K562 (cell line): ENCODE measurements around the gene RBFOX1. TPM values are rescaled to one million over a fixed set of nuclear protein-coding genes. Genes with fewer than 3 reads are reported as not detected.

Source experiments
- ATAC-seq: fragments of 200-7000 bp; cut with Tn5 transposase; 3 replicates; pipeline ENCODE4 v1.9.1; 2020; ENCODE audit warnings: moderate library complexity
- BruUV-seq: library from RNA; stranded (reverse); fragments of 400-500 nt; replicated peaks from 2 replicates; lab custom pipeline; 2021; lab: Mats Ljungman, UMichigan
- CTCF ChIA-PET: fragments of 300-600 bp; formaldehyde crosslinking; extraction: SDS; loops from one replicate; lab custom pipeline; 2021; ENCODE audit warnings: low intra/inter-chr PET ratio; lab: Yijun Ruan, JAX
- POLR2A ChIA-PET: fragments of 300-600, 350-650 bp; sonication (Branson Sonifier 250); formaldehyde crosslinking; extraction: SDS; loops from one replicate; lab custom pipeline; 2021; ENCODE audit warnings: antibody characterized with exemption, inconsistent platforms; lab: Yijun Ruan, JAX
- DNase-seq, 4 experiments: peaks; one replicate each; pipeline versions ENCODE4 v3.0.0 to v3.0.0-alpha.2; 2011 to 2018; ENCODE audit warnings: low spot score in 3 of 4, mixed read lengths in 3 of 4; ENCODE audit errors: extremely low read depth in 1 of 4
- FAIRE-seq: peaks from 2 replicates; lab custom pipeline; 2011; peaks lifted over from hg19 to GRCh38; lab: Jason Lieb, UNC
- H2AFZ ChIP-seq: 2 replicates; pipeline ENCODE4 v1.6.0; 2011; ENCODE audit warnings: low read depth, low read length, control low read depth, inconsistent platforms
- H3K27ac ChIP-seq: fragments of 200-600 bp; 3 replicates; pipeline ENCODE4 v1.8.0; 2011; ENCODE audit warnings: low read depth, mild to moderate bottlenecking, control low read depth, inconsistent platforms, low read length, moderate library complexity, mixed read lengths; ENCODE audit errors: extremely low read depth
- H3K27me3 ChIP-seq, 2 experiments: fragments of 300-600 bp in 1 of 2; 2 replicates in 1 of 2; 3 replicates in 1 of 2; pipeline versions ENCODE4 v1.6.0 to v1.8.0; 2011; ENCODE audit warnings: inconsistent platforms in 2 of 2, low read length in 2 of 2, mild to moderate bottlenecking in 1 of 2, mixed read lengths in 1 of 2, moderate library complexity in 1 of 2; ENCODE audit not compliant: control insufficient read depth in 2 of 2, insufficient read depth in 2 of 2
- H3K36me3 ChIP-seq: fragments of 300-600 bp; 3 replicates; pipeline ENCODE4 v1.8.0; 2011; ENCODE audit warnings: mild to moderate bottlenecking, low read length, inconsistent platforms; ENCODE audit not compliant: control insufficient read depth, insufficient read depth
- H3K4me1 ChIP-seq, 2 experiments: fragments of 200-600 bp in 1 of 2; replicated peaks in 1 of 2; 2 replicates in 1 of 2; 3 replicates in 1 of 2; pipeline versions ENCODE4 v1.5.1 to v1.8.0; 2011; ENCODE audit warnings: inconsistent platforms in 2 of 2, low read length in 2 of 2, mild to moderate bottlenecking in 1 of 2, mixed read lengths in 1 of 2, moderate library complexity in 1 of 2; ENCODE audit not compliant: control insufficient read depth in 2 of 2, insufficient read depth in 2 of 2
- H3K4me2 ChIP-seq: 2 replicates; pipeline ENCODE4 v1.6.1; 2011; ENCODE audit warnings: low read length, control low read depth, inconsistent platforms, mixed read lengths; ENCODE audit not compliant: insufficient read depth
- H3K4me3 ChIP-seq: fragments of 200-600 bp; sonication (generic), shearing (Covaris generic); 2 replicates; pipeline ENCODE4 v1.5.1; 2016; ENCODE audit warnings: control low read depth, inconsistent platforms
- H3K79me2 ChIP-seq: fragments of 200-600 bp; 3 replicates; pipeline ENCODE4 v1.8.0; 2011; ENCODE audit warnings: low read length, inconsistent platforms; ENCODE audit not compliant: control insufficient read depth, insufficient read depth
- H3K9ac ChIP-seq, 2 experiments: 2 replicates each; pipeline versions ENCODE4 v1.6.0 to v1.6.1; 2011; ENCODE audit warnings: low read depth in 2 of 2, low read length in 2 of 2, control low read depth in 1 of 2, inconsistent platforms in 1 of 2, mild to moderate bottlenecking in 1 of 2, mixed read lengths in 1 of 2; ENCODE audit not compliant: insufficient read depth in 1 of 2
- H3K9me1 ChIP-seq: one replicate; pipeline ENCODE4 v1.6.0; 2011; ENCODE audit warnings: inconsistent platforms, mild to moderate bottlenecking, low read length, moderate library complexity; ENCODE audit not compliant: control insufficient read depth, insufficient read depth
- H3K9me3 ChIP-seq: replicated peaks from 2 replicates; pipeline ENCODE4 v1.5.1; 2011; ENCODE audit warnings: low read depth, low read length, inconsistent platforms; ENCODE audit not compliant: control insufficient read depth, insufficient read depth
- H4K20me1 ChIP-seq: replicated peaks from 2 replicates; pipeline ENCODE4 v1.6.1; 2011; ENCODE audit warnings: low read length, inconsistent platforms, mixed read lengths; ENCODE audit not compliant: control insufficient read depth, insufficient read depth
- CAMTA2 ChIP-seq: fragments of 250-450 bp; sonication (Bioruptor Pico); conservative IDR thresholded peaks from 2 replicates; pipeline ENCODE4 v1.5.1; 2022
- CCAR2 ChIP-seq: fragments of 200-400 bp; formaldehyde crosslinking; IDR thresholded peaks from 2 replicates; pipeline ENCODE4 v1.6.1; 2017; ENCODE audit warnings: mild to moderate bottlenecking, low read depth, low read length
- CHD4 ChIP-seq: fragments of 200-600 bp; sonication (generic); IDR thresholded peaks from 3 replicates; pipeline ENCODE4 v1.6.1; 2012; ENCODE audit warnings: low read depth, mild to moderate bottlenecking, mixed read lengths, low read length, inconsistent platforms; ENCODE audit not compliant: insufficient read depth, insufficient replicate concordance, poor library complexity, severe bottlenecking
- CREB3 ChIP-seq: fragments of 450-650 bp; conservative IDR thresholded peaks from 2 replicates; pipeline ENCODE4 v1.6.1; 2016; ENCODE audit warnings: missing genetic modification characterization, low read depth, mild to moderate bottlenecking, missing compliant biosample characterization, moderate library complexity
- ETS2 ChIP-seq: IDR thresholded peaks from 2 replicates; pipeline ENCODE4 v1.6.1; 2016; ENCODE audit warnings: borderline replicate concordance, missing genetic modification characterization, mild to moderate bottlenecking, moderate library complexity, missing compliant biosample characterization; ENCODE audit not compliant: poor library complexity, severe bottlenecking
- KAT2B ChIP-seq: IDR thresholded peaks from one replicate; pipeline ENCODE4 v1.6.1; 2012; ENCODE audit warnings: low read depth, mild to moderate bottlenecking, control low read depth, inconsistent platforms, low read length, moderate library complexity
- MAZ ChIP-seq, 2 experiments: fragments of 450-650 bp in 1 of 2; sonication (generic) in 1 of 2; formaldehyde crosslinking; IDR thresholded peaks in 1 of 2; conservative IDR thresholded peaks in 1 of 2; 2 replicates each; pipeline versions ENCODE4 v1.4.0 to v1.5.0; 2020; ENCODE audit warnings: mild to moderate bottlenecking in 1 of 2, missing genetic modification reagents in 1 of 2
- NCOA2 ChIP-seq, 2 experiments: fragments of 450-650 bp; IDR thresholded peaks; 2 replicates each; pipeline ENCODE4 v1.6.1; 2018; ENCODE audit warnings: mild to moderate bottlenecking in 2 of 2, moderate library complexity in 1 of 2; ENCODE audit not compliant: partially characterized antibody in 2 of 2
- PTRF ChIP-seq: fragments of 450-650 bp; IDR thresholded peaks from 2 replicates; pipeline ENCODE4 v1.6.1; 2016; ENCODE audit warnings: mild to moderate bottlenecking, missing genetic modification characterization, missing compliant biosample characterization
- PYGO2 ChIP-seq: fragments of 450-650 bp; IDR thresholded peaks from 2 replicates; pipeline ENCODE4 v1.6.1; 2016; ENCODE audit warnings: mild to moderate bottlenecking, missing genetic modification characterization, moderate library complexity, missing compliant biosample characterization
- TFE3 ChIP-seq: fragments of 450-650 bp; formaldehyde crosslinking; IDR thresholded peaks from 2 replicates; pipeline ENCODE4 v1.4.0; 2020; ENCODE audit warnings: mild to moderate bottlenecking, mixed read lengths
- ZMIZ1 ChIP-seq, 2 experiments: fragments of 150-350 bp in 1 of 2; IDR thresholded peaks; 2 replicates each; pipeline ENCODE4 v1.6.1; 2012 to 2016; ENCODE audit warnings: low read depth in 2 of 2, low read length in 2 of 2, mild to moderate bottlenecking in 1 of 2, moderate library complexity in 1 of 2
- ZNF174 ChIP-seq: fragments of 250-450 bp; sonication (Bioruptor Pico); IDR thresholded peaks from 2 replicates; pipeline ENCODE4 v1.4.0; 2020; ENCODE audit warnings: mild to moderate bottlenecking
- ZNF583 ChIP-seq: fragments of 250-450 bp; sonication (Bioruptor Pico); IDR thresholded peaks from 2 replicates; pipeline ENCODE4 v1.4.0; 2020
- WGBS: fragments of 100-300 bp; shearing (Covaris generic); methylation state at CpG from one replicate; pipeline ENCODE4 v1.1.6; 2016; ENCODE audit warnings: low coverage, mixed read lengths; ENCODE audit not compliant: insufficient coverage; ENCODE audit errors: missing lambda C conversion rate; 5-methylcytosine and 5-hydroxymethylcytosine counted together
- in situ Hi-C: fragments of 300-500 bp; cut with MboI; formaldehyde crosslinking; loops from 4 replicates; pipeline ENCODE4 v1.15.0; 2018; ENCODE audit warnings: inconsistent platforms, mixed read lengths
- intact Hi-C: fragments of 100-400 bp; cut with micrococcal nuclease; formaldehyde crosslinking; loops from 2 replicates; pipeline ENCODE4 v1.14.2; 2022
- polyA plus RNA-seq, 8 experiments: library from polyadenylated mRNA; depleted of rRNA in 4 of 8; stranded (reverse) in 5 of 8; unstranded in 3 of 8; fragments of >200 nt; fragmentation: Nextera tagmentation in 2 of 8; fragmentation: Illumina TruSeq in 1 of 8; extraction: Ambion mirVana in 2 of 8; extraction: Trizol in 1 of 8; gene quantifications; 2 replicates each; pipeline versions ENCODE4 v1.2.1 to v1.2.3, GENCODE V29; 2011 to 2014; ENCODE audit warnings: inconsistent platforms in 1 of 8, missing spikeins in 1 of 8
- total RNA-seq, 7 experiments: library from RNA; depleted of rRNA in 6 of 7; stranded (reverse); fragments of >200 nt in 6 of 7; fragmentation: Illumina TruSeq in 2 of 7; extraction: Trizol in 2 of 7; gene quantifications; 2 replicates each; pipeline versions ENCODE4 v1.2.1 to v1.2.3, GENCODE V29; 2011 to 2021; ENCODE audit warnings: low replicate concordance in 1 of 7

Gene RBFOX1
- total and polyA plus RNA-seq, 9 of the 15 experiments (the other 6 are each of a cell fraction or from before 2014, with no cell fraction given), result 0.03 TPM; not detected in 8

GRCh38 chr16:7585705-7586104 is 253.1 kb downstream of the RBFOX1 start:
- H3K79me2 ChIP-seq, result no peaks in the 10 kb centered on the region
- H3K27me3 ChIP-seq, result 0 out of 5 replicates have a peak, but pooled peaks cover 0 to 4% of the 10 kb centered on the region in 2 experiments
- no peaks in the 10 kb centered on the region for H3K9me1 ChIP-seq
- no peak overlapping the region for H2AFZ ChIP-seq
- ChIA-PET CTCF (no interaction called here), POLR2A (no interaction called here)
- no peaks in the 10 kb centered on the region for H3K4me1 ChIP-seq
- no peaks in the 10 kb centered on the region for H3K36me3 ChIP-seq
- no TSS peak for BruUV-seq
- no peak overlapping the region for H3K4me3 ChIP-seq
- no peaks in the 10 kb centered on the region for H4K20me1 ChIP-seq
- no peak for FAIRE-seq
- WGBS, result 4% methylated on average over 4 of the region's 4 CpGs
- H3K27ac ChIP-seq, result no peak overlapping the region
- DNase-seq, result no peak
- H3K4me2 ChIP-seq, result no peak overlapping the region
- ATAC-seq, result no peak
- H3K9ac ChIP-seq, result no peak overlapping the region
- in situ Hi-C loops (no loop called here), intact Hi-C loops (no loop called here)
- H3K9me3 ChIP-seq, result no peaks in the 10 kb centered on the region
- TF ChIP-seq KAT2B (no peak), MAZ (CRISPR knock-in tag; conservative IDR thresholded peaks at IDR 0.05 in 1 of 2, IDR thresholded peaks at IDR 0.05 in 1 of 2) (no peak), PTRF (tag) (no peak), CHD4 (no peak), ZNF583 (CRISPR knock-in tag) (no peak), TFE3 (CRISPR knock-in tag) (no peak), ETS2 (tag) (no peak), ZNF174 (CRISPR knock-in tag) (no peak), CREB3 (tag) (no peak), NCOA2 (IDR thresholded peaks at IDR 0.05; ENCODE audit: partially characterized antibody in 2 of 2) (no peak), ZMIZ1 (IDR thresholded peaks at IDR 0.05; ENCODE audit: low read depth in 2 of 2, low read length in 2 of 2) (no peak), CCAR2 (no peak), CAMTA2 (CRISPR knock-in tag) (no peak), PYGO2 (tag) (no peak)
